ENCODE results near the gene OGFR.
A peak's percentile ranks its signal among the peaks of the same experiment; 100 is the strongest.

OGFR gene

DNA sequence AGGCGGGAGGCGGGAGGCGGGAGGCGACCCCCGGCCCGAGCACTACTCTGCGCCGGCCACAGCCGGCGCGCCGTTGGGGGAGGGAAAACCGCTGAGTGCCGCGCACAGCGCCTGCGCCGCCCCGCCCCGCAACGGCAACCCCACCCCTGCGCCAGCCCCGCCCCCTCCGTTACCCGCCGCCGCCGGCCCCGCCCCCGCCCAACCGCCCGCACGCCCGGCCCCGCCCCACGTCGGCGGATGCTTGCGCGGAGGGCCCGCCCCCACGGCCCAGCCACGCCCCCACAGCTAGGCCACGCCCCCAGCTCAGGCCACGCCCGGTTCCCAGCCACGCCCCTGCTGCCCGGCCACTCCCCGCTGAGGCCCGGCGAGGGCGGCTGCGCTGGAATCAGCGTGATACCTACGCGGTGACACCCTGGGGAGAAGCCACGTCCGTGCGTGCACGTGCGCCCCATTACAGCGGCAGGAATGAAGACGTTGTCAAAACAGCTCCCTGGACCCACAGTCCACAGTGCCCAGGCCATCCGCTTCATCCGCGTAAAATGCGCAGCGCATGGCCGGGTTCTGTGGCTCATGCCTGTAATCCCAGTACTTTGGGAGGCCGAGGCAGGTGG is 57.2 kb downstream of the OGFR start, which contains the start of gene TCFL5:
TSS of gene TCFL5 (minus strand) at position 97 of the 611 bp plus-strand sequence. CDS start 152 bp downstream, outside the sequence.
- DNase-seq (ENCODE audit: low read depth) = peak; percentile 95
